Measurements from ENCODE around the gene BICD1.

GRCh38 chr12:32069731-32070130 is 36.9 kb upstream of the BICD1 start:
- TF ChIP-seq CTCF (conservative IDR thresholded peaks at IDR 0.05) (no peak), ZFX (IDR thresholded peaks at IDR 0.05) (no peak)
